ENCODE data around the gene SLC28A3. TPM values are rescaled to one million over a fixed set of nuclear protein-coding genes. Genes with fewer than 3 reads are reported as not detected.

SLC28A3 gene, protein sequence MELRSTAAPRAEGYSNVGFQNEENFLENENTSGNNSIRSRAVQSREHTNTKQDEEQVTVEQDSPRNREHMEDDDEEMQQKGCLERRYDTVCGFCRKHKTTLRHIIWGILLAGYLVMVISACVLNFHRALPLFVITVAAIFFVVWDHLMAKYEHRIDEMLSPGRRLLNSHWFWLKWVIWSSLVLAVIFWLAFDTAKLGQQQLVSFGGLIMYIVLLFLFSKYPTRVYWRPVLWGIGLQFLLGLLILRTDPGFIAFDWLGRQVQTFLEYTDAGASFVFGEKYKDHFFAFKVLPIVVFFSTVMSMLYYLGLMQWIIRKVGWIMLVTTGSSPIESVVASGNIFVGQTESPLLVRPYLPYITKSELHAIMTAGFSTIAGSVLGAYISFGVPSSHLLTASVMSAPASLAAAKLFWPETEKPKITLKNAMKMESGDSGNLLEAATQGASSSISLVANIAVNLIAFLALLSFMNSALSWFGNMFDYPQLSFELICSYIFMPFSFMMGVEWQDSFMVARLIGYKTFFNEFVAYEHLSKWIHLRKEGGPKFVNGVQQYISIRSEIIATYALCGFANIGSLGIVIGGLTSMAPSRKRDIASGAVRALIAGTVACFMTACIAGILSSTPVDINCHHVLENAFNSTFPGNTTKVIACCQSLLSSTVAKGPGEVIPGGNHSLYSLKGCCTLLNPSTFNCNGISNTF
- 0.25 and 0.29 TPM in 2 replicates for total RNA-seq (2013; cell fraction: nucleolus; rRNA removed)
- 0.05 and 0.06 TPM in 2 replicates for total RNA-seq (2014; rRNA removed)
- total RNA-seq (2014; rRNA removed; fragmentation: Illumina TruSeq; extraction: Trizol), result 0.04 and 0.05 TPM in 2 replicates
- 0.11 and 0.13 TPM in 2 replicates for total RNA-seq (2021)
- 0.13 TPM for polyA plus RNA-seq (2011; ENCODE audit: low read depth)
- polyA plus RNA-seq (2011; rRNA removed), result 0.27 and 0.39 TPM in 2 replicates
- polyA plus RNA-seq (2011; cell fraction: cytosol; rRNA removed), result 0.10 and 0.13 TPM in 2 replicates
- 0.12 and 0.21 TPM in 2 replicates for polyA plus RNA-seq (2011; cell fraction: nucleus; rRNA removed)
- 0.15 and 0.17 TPM in 2 replicates for polyA plus RNA-seq (2012)
- 0.15 TPM in 1 of 2 replicates, not detected in the other for polyA plus RNA-seq (2014; fragmentation: Illumina TruSeq; extraction: Trizol)
- polyA plus RNA-seq (2014; fragmentation: Nextera tagmentation; extraction: Ambion mirVana), result under 1 TPM; 0.06 to 0.07 TPM
- 0.03 TPM in 2 replicates for polyA plus RNA-seq (2014; rRNA removed)
- polyA plus RNA-seq (2016; fragmentation: Nextera tagmentation; extraction: Ambion mirVana), result not detected
- 0.10 and 0.15 TPM in 2 replicates for polyA minus RNA-seq (2011; rRNA and poly(A)+ RNA removed)
- not detected in 2 replicates for polyA minus RNA-seq (2011; cell fraction: cytosol; rRNA and poly(A)+ RNA removed)
- 0.24 TPM in 1 of 2 replicates, not detected in the other for polyA minus RNA-seq (2011; cell fraction: nucleus; rRNA and poly(A)+ RNA removed)
- Bru-seq, nascent RNA, result percentile 15 among the genes with signal in this experiment
- BruChase-seq, experiment 1, labeled RNA remaining after a 6-hour chase, result percentile 6 among the genes with signal in this experiment
- percentile 6 among the genes with signal in this experiment for BruChase-seq, experiment 2, labeled RNA remaining after a 2-hour chase
- long read RNA-seq, experiment 1, result 0 reads
- long read RNA-seq, experiment 2, partial matches to known transcripts, result 0 of 1 reads
- long read RNA-seq, experiment 2, other reads (novel, unspliced or antisense), result 1 of 1 reads

GRCh38 chr9:84340535-84340934 is at the start of gene SLC28A3:
Gene SLC28A3 (minus strand): TSS chr9:84340758. CDS start chr9:84340633, 125 bp downstream.
- Histone ChIP-seq H3K36me3 (ENCODE audit: control insufficient read depth in 2 of 2, insufficient read depth in 2 of 2, low read length in 1 of 2) (no peaks in the 10 kb centered on the region), H2AFZ (ENCODE audit: control insufficient read depth, low read depth, low read length) (no peak within 1 kb of the TSS), H3K79me2 (ENCODE audit: control insufficient read depth, insufficient read depth, low read length) (no peaks in the 10 kb centered on the region), H3K27me3 (replicated peaks in 1 of 2; ENCODE audit: control insufficient read depth in 2 of 2, insufficient read depth in 2 of 2, low read length in 1 of 2) (peaks cover 0 to 3% of the 10 kb centered on the region in 2 experiments; a peak in 1 of 4 replicates), H3K9ac (ENCODE audit: control insufficient read depth, insufficient read depth, low read length) (no peak within 1 kb of the TSS), H3K4me1 (ENCODE audit: control insufficient read depth, insufficient read depth, low read length) (no peaks in the 10 kb centered on the region), H3K4me3 (no peak within 1 kb of the TSS), H3K27ac (ENCODE audit: control insufficient read depth, insufficient read depth) (no peak within 1 kb of the TSS), H3K9me3 (replicated peaks; ENCODE audit: control insufficient read depth, insufficient read depth, low read length) (no peaks in the 10 kb centered on the region), H4K20me1 (ENCODE audit: control insufficient read depth, insufficient read depth) (no peaks in the 10 kb centered on the region), H3K4me2 (ENCODE audit: control insufficient read depth, insufficient read depth) (no peak within 1 kb of the TSS)
- in situ Hi-C loops (cut with MboI) (no loop called here), intact Hi-C loops (cut with micrococcal nuclease; ENCODE audit: unreplicated experiment) (no loop called here)
- 73% methylated on average over 5 of the region's 5 CpGs for WGBS (ENCODE audit: insufficient coverage, insufficient replicate concordance, low lambda C conversion rate, missing lambda C conversion rate)
- RAD21 ChIA-PET (ENCODE audit: unreplicated experiment), result no interaction called here
- CTCF ChIA-PET, result no interaction called here
- POLR2A ChIA-PET, result no interaction called here
- FAIRE-seq (no peak), ATAC-seq (no peak), DNase-seq (ENCODE audit: low read depth, low spot score) (no peak)
- SMC1A ChIA-PET (ENCODE audit: uncharacterized antibody, unreplicated experiment), result no interaction called here
- BruUV-seq (replicated peaks), result no TSS peak
- TF ChIP-seq, protein P1, sequence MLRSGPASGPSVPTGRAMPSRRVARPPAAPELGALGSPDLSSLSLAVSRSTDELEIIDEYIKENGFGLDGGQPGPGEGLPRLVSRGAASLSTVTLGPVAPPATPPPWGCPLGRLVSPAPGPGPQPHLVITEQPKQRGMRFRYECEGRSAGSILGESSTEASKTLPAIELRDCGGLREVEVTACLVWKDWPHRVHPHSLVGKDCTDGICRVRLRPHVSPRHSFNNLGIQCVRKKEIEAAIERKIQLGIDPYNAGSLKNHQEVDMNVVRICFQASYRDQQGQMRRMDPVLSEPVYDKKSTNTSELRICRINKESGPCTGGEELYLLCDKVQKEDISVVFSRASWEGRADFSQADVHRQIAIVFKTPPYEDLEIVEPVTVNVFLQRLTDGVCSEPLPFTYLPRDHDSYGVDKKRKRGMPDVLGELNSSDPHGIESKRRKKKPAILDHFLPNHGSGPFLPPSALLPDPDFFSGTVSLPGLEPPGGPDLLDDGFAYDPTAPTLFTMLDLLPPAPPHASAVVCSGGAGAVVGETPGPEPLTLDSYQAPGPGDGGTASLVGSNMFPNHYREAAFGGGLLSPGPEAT (IDR thresholded peaks at IDR 0.05; ENCODE audit: low read depth), result no peak
- TF ChIP-seq SRF (IDR thresholded peaks at IDR 0.05; ENCODE audit: low read depth in 2 of 2, low read length in 2 of 2) (no peak), NFXL1 (IDR thresholded peaks at IDR 0.05; ENCODE audit: borderline replicate concordance) (no peak), ETV6 (conservative IDR thresholded peaks at IDR 0.05 in 1 of 2, IDR thresholded peaks at IDR 0.05 in 1 of 2; ENCODE audit: borderline replicate concordance in 1 of 2, low read depth in 1 of 2) (no peak), SMC3 (IDR thresholded peaks at IDR 0.05; ENCODE audit: borderline replicate concordance, low read length) (no peak), CREB1 (IDR thresholded peaks at IDR 0.05; ENCODE audit: low read depth) (no peak), NFYB (IDR thresholded peaks at IDR 0.05; ENCODE audit: insufficient read depth, low read depth, low read length) (no peak), RELA (IDR thresholded peaks at IDR 0.05; ENCODE audit: borderline replicate concordance, partially characterized antibody) (no peak)
- TF ChIP-seq, protein P2, sequence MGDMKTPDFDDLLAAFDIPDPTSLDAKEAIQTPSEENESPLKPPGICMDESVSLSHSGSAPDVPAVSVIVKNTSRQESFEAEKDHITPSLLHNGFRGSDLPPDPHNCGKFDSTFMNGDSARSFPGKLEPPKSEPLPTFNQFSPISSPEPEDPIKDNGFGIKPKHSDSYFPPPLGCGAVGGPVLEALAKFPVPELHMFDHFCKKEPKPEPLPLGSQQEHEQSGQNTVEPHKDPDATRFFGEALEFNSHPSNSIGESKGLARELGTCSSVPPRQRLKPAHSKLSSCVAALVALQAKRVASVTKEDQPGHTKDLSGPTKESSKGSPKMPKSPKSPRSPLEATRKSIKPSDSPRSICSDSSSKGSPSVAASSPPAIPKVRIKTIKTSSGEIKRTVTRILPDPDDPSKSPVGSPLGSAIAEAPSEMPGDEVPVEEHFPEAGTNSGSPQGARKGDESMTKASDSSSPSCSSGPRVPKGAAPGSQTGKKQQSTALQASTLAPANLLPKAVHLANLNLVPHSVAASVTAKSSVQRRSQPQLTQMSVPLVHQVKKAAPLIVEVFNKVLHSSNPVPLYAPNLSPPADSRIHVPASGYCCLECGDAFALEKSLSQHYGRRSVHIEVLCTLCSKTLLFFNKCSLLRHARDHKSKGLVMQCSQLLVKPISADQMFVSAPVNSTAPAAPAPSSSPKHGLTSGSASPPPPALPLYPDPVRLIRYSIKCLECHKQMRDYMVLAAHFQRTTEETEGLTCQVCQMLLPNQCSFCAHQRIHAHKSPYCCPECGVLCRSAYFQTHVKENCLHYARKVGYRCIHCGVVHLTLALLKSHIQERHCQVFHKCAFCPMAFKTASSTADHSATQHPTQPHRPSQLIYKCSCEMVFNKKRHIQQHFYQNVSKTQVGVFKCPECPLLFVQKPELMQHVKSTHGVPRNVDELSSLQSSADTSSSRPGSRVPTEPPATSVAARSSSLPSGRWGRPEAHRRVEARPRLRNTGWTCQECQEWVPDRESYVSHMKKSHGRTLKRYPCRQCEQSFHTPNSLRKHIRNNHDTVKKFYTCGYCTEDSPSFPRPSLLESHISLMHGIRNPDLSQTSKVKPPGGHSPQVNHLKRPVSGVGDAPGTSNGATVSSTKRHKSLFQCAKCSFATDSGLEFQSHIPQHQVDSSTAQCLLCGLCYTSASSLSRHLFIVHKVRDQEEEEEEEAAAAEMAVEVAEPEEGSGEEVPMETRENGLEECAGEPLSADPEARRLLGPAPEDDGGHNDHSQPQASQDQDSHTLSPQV (IDR thresholded peaks at IDR 0.05), result no peak

Measured in GM12878 (cell line).